ENCODE measurements around the gene SULT2B1.

DNA sequence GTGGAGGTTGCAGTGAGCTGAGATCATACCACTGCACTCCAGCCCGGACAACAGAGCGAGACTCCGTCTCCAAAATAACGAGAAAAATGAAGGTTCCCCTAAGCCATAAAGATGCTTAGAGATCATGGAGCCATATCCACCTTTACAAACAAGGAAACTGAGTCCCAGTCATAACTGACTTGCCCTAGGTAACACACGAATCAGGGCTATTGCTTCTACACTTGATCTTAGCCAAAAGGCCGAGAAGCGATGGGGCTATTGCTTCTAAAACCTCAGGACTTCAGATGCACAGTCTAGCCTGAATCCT, 82.0 kb downstream of the SULT2B1 start:
- TF ChIP-seq, protein P1, sequence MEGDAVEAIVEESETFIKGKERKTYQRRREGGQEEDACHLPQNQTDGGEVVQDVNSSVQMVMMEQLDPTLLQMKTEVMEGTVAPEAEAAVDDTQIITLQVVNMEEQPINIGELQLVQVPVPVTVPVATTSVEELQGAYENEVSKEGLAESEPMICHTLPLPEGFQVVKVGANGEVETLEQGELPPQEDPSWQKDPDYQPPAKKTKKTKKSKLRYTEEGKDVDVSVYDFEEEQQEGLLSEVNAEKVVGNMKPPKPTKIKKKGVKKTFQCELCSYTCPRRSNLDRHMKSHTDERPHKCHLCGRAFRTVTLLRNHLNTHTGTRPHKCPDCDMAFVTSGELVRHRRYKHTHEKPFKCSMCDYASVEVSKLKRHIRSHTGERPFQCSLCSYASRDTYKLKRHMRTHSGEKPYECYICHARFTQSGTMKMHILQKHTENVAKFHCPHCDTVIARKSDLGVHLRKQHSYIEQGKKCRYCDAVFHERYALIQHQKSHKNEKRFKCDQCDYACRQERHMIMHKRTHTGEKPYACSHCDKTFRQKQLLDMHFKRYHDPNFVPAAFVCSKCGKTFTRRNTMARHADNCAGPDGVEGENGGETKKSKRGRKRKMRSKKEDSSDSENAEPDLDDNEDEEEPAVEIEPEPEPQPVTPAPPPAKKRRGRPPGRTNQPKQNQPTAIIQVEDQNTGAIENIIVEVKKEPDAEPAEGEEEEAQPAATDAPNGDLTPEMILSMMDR (conservative IDR thresholded peaks at IDR 0.05), result no peak
- TF ChIP-seq EZH2 (IDR thresholded peaks at IDR 0.05; ENCODE audit: low read depth), result no peak
